ENCODE results near the gene EXOC6B.

- TF ChIP-seq CTCF (IDR thresholded peaks at IDR 0.05) = no peak
- no peak for TF ChIP-seq RFX5 (IDR thresholded peaks at IDR 0.05)
- no peak for TF ChIP-seq NPAS2 (CRISPR knock-in tag; IDR thresholded peaks at IDR 0.05; ENCODE audit: borderline replicate concordance)
- TF ChIP-seq POLR2A (IDR thresholded peaks at IDR 0.05; ENCODE audit: low read length) = no peak
- no peak for TF ChIP-seq HMGXB4 (CRISPR knock-in tag; IDR thresholded peaks at IDR 0.05; ENCODE audit: borderline replicate concordance)
- TF ChIP-seq POLR2AphosphoS2 (conservative IDR thresholded peaks at IDR 0.05; ENCODE audit: low read length) = no peak
- TF ChIP-seq FOSB (CRISPR knock-in tag; IDR thresholded peaks at IDR 0.05) = no peak
- no peak for TF ChIP-seq MYC (IDR thresholded peaks at IDR 0.05; ENCODE audit: borderline replicate concordance, low read length)
- no peak for TF ChIP-seq KDM1A (IDR thresholded peaks at IDR 0.05; ENCODE audit: low read depth)
- no peak for TF ChIP-seq REST (IDR thresholded peaks at IDR 0.05)
Observed at GRCh38 chr2:72851333-72851732, 25.5 kb upstream of the EXOC6B start.
